Putamen (tissue), 1 donor: ENCODE measurements around the gene DYNC1H1.
A peak's percentile ranks its signal among the peaks of the same experiment; 100 is the strongest.

Experiments used
- DNase-seq: peaks from one replicate; pipeline ENCODE4 v3.0.0-alpha.2; 2016; ENCODE audit warnings: low spot score

DYNC1H1 gene

DNA sequence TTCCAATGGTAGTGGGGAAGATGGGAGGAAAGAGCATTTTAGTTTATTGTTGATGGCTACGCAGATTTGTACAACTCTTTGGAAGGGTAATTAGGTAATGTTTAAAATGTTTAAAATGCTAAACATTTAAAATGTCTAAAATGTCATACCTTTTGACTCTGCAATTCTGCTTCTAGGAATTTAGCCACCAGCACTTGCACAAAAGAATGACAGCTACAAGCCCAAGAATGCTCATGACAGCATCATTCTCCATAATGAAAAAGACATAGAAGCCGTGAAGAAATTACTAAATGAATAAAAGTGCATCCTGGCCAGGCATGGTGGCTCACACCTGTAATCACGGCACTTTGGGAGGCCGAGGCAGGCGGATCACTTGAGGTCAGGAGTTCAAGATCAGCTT is 19.9 kb upstream of the DYNC1H1 start:
- DNase-seq: no peak

DNA sequence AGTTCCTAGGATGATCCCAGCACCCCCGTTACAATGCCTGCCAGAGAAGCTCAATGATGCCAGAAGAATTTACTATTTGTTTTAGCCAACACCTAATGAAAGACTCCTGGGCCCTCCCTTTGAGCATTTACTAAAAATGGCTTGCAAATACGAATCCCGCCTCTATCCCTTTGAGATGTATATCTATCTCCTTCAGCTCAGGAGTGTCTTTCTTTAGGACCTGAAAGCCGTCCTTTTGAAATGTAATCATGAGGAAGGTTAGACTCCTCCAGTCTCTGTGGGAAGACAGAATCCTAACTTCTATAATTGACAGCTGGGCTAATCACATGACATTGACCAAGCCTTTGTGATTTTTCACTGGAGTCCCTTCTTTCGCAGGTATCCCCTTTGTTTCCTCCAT is 19.2 kb upstream of the DYNC1H1 start:
- no peak for DNase-seq

DNA sequence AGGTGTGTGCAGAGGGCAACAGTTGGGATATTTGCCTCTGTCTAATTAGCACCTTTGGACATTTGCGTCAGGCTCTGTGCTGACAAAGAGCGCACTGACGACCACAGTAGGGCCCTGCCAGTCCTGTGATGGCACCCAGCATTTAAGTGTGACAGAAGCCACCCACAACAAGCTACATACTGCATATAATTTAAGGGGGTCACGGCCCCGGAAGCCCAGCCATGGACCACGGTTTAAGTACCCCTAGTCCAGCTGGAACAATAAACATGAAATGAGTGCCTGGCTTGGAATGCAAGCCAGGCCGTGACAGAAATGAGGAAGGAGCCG is 16.8 kb upstream of the DYNC1H1 start:
- no peak for DNase-seq

DNA sequence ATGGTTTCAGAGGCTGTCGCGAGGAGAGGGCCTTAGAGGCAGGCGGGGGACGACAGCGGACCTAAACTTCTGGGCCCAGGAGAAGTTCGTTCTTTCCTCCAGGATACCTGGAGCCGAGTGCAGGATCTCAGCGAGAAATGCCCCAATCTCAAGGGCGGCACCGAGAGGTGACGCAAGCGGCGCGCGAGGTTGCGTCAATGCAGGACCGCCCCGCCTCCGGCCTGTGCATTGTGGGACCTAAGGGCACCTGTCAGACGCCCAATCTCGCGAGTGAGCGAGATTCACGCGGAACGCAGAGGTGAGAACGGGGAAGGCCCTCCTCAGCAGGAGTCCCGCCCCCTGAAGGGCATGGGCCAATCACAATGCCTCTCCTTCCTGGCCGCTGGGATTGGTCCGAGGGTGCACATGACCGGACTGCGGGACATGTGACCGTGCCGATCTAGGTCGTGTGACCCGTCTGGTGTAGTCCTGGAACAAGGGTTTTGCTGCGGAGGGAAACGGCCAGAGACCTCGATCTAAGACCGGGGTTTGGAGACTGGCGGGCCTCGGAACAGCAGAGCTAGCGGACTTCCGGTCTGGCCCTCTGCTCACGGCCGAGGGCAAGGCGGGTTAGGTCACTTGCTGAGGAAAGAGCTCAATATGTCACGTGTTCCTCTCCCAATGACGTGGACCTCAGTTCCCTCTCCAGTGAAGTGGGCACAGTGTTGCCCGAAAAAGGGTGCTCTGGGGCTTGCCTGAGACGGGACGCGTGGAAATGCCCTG is 16.3 kb upstream of the DYNC1H1 start:
- DNase-seq: peak; percentile 99

DNA sequence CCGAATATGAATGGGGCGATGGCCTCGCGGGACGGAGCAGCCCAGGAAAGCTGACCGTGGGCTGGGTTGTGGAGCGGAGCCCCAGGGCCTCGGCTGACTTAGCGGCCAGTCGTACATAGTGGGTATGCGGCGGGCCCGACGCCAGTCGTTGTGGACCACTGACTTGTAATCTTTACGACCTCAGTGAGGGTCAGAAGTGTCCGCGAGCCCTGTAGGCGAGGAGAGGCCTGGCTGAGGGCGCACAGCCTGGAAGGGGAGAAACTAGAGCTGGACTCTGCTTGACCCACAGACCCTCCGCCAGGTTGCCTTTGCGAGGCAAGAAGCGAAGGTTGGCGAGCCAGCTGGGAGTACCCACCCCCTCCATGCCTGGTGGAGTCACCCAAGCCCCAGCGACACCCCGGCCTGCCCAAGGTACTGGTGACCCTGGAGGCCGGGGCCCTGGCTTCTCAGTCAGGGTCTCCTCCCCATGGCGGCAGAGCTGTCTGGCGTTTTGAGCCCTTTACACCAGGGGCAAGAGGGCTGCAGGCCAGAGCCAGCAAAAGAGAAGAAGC is 15.6 kb upstream of the DYNC1H1 start:
- DNase-seq: no peak

DNA sequence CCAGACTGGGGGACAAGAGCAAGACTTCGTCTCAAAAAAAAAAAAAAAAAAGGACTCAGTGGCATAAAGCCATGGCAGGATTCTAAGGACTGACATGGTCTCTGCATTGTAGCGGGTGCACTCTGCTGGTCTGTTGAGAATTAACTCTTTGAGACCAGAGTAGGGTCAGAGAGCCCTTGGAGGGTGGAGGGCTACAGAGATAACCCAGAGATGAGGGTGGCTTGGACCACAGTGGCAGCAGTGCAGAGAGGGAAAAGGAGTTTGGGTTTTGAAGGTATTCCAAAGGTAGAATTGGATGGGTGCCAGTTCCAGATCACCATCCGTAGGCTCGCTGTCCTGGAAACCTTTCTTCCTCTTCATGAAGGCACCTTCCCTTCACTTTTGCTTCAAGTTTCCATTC is 14.3 kb upstream of the DYNC1H1 start:
- no peak for DNase-seq

DNA sequence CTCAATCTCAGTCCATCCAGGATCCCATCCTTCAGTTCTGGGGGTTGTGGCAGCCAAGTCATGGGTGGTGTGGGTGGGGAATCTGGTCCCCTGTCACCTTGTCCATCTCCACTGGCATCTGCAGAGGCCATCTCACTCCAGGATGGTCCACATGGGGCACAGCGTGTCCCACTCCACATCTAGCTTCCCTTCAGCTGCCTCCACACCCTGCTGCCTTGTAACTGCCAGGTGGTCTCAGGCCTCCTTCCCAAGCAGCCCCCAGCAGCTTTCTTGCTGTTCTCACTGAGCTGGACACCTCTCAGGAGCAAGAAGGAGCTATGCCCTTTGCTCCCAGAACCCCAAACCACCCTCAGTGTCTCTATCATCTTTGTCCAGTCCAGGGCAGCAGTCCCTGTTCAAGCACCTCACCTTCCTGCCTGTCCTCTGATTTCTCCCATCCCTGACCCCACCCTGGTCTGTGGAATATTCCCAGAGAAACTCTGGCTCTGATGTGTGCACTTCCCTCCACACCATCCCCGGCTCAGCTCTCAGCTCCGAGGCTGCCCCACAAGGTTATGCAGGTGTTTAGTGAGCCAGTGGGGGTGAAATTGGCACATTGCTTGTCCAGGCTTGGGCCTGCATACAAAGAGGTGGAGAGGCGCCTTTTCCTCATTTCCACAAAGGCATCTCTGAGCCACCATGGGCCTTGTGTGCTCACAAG is 13.7 kb upstream of the DYNC1H1 start:
- DNase-seq: no peak

DNA sequence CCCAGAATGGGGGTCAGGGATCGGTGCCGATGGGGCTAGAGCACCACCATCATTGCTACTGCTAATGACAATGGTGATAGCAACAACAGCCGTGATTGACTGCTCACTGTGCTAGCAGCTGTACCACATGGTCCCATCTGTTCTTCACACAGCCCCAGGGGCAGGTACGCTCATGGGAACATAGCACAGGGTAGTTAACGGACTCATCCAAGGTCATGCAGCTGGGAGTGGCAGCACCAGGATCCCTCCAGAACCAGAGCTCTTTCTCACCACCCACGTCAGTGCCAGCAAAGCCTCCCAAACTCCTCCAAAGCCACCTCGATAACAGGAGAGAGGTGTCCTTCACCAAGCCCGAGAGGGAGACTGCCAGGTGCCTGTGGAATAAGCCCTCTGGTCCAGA is 11.2 kb upstream of the DYNC1H1 start:
- DNase-seq: no peak

DNA sequence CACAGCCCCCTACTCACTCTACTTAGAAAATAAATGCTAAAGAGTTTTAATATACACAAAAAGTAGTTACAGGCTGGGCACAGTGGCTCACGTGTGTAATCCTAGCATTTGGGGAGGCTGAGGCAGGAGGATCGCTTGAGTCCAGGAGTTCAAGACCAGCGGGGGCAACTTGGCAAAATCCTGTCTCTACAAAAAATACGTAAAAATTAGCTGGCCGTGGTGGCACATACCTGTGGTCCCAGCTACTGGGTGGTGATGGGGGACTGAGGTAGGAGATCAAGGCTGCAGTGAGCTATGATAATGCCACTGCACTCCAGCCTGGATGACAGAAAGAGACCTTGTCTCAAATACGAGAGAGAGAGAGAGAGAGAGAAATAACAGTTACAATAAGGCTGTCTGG is 9.9 kb upstream of the DYNC1H1 start:
- DNase-seq: no peak

DNA sequence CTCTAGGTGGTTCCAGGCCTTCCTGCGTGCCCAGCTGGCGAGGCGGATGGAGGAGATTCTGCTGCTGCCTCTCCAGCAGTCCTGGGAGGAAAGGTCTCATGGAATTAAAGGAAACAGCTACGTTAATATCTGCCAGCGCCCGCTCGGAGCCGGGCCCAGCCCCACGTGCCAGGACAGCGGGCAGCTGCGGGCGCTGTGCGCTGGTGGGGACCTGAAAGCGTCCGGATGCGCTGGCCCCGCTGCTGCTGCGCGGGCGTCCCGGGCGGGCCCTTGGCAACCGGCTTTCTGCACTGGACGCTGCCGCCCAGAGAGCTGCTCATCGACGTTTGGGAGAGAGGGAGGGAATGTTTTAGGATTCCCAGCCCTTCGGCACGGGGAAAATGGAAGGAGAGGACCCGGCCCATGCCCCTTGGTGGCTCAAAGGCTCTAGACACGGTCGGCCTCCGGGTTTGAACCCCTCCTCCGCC is 8.6 kb upstream of the DYNC1H1 start:
- DNase-seq: no peak

DNA sequence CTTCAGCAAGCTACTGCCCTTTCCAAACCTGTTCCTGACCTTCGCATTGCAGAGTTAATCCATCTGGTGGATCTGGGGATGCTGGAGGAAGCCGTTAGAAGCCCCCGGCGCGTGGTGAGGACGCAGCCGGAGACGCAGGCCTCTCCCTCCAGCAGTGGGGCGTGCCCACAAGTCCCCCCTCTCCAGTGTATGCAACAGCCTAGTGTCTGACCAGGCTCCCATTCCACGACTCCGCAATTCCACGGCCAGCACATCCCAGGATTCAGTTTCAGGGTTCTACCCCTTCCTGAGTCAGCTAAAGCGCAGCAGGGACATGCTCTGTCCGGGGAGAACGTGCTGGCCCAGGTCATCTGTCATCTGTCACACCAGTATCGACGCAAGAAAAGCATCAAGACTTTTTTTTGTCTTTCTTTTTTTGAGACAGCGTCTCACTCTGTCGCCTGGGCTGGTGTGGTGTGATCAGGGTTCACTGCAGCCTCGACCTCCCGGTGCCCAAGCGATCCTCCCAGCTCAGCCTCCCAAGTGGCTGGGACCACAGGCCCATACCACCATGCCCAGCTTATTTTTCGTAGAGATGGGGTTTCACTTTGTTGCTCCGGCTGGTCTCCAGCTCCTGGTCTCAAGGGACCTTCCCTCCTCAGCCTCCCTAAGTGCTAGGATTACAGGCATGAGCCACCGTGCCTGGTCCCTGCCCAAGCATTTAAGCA is 8.0 kb upstream of the DYNC1H1 start:
- DNase-seq: no peak

DNA sequence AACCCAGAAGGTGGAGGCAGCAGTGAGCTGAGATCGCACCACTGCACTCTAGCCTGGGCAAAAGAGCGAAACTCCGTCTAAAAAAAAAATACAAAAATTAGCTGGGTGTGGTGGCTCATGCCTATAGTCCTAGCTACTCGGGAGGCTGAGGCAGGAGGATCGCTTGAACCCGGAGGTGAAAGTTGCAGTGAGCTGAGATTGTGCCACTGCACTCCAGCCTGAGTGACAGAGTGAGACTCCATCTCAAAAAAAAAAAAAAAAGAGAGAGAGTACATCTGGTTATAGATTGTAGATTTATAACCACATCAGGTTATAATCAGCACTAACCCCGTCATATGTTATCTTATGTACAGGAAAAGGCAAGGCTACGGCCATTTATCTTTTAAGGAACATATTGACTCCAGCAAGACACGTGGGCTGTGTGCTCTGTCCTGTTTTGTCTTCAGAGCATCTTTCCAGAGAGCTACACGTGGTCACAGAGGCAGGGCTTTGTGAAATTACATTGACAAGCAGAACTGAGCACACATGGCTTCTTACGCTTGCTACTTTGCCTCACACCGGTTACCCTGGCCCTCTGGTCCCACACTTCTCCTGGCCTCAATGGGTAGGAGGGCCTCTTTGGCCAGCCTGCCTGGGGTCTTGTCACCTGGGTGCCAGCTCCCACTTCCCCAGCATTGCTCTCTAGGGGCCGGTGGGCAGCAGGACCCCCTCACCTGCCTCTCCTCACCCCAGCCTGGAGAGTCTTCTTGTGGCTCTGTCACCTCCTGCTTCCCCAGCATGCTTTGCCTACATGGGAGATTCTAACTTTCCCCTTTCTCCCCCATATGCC is 6.8 kb upstream of the DYNC1H1 start:
- DNase-seq: no peak

DNA sequence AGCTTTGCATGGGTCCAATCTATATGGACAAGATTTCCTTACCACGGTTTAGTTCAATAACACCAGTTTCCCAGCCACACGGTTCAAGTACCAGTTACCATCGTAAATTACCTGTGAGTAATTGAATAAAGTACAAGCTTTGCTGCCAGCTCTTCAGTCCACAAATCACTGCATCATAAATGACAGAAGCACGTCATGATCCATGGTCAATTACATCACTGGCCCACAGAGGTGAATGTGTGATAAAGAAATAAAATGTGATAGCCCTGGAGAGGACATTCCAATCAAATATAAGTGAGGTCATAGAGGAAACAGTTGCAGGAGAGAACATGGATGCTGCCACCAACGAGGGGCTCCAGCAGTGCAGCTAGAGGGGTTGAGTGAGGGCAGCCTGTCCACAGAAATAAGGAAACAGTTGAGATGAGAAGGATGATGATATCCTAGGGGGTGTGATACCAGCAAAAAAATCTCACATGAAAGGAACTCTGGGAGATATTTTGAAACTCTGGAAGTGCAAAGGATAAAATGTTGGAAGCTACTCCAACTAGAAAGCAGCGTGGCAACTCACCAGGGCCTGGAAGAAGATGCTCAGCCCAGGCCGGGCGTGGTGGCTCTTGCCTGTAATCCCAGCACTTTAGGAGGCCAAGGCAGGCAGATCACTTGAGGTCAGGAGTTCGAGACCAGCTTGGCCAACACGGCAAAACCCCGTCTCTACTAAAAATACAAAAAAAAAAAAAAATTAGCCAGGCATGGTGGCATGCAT is 5.8 kb upstream of the DYNC1H1 start:
- DNase-seq: no peak

DNA sequence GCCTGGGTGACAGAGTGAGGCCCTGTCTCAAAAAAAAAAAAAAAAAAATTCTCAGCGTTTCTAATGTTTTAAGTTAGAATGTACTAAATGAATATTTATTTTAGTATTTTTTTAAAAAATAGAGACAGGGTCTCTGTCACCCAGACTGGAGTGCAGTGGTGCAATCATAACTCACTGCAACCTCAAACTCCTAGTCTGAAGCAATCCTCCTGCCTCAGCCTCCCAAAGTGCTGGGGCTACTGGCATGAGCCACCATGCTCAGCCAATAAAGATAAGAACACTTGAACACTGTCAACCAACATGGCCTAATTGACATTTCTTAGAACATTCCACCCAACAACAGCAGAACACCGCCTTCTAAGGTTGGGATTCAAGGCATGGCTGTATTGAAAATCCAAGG is 5.1 kb upstream of the DYNC1H1 start:
- DNase-seq: no peak

DNA sequence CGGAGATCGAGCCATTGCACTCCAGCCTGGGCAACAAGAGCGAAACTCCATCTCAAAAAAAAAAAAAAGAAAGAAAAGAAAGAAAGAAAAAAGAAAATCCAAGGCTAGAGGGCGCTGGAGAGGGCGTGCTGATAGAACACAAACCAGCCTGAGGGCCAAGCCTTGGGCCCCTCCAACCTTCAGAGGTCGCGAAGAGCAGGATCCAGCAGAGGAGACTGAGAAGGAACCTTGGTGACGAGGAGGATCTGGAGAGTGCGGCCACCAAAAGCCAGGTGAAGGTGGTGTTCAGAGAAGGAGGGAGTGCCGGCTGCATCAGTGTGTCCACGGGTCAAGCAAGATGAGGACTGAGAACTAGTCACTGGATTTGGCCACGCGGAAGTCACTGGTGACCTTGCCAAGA is 4.1 kb upstream of the DYNC1H1 start:
- no peak for DNase-seq

DNA sequence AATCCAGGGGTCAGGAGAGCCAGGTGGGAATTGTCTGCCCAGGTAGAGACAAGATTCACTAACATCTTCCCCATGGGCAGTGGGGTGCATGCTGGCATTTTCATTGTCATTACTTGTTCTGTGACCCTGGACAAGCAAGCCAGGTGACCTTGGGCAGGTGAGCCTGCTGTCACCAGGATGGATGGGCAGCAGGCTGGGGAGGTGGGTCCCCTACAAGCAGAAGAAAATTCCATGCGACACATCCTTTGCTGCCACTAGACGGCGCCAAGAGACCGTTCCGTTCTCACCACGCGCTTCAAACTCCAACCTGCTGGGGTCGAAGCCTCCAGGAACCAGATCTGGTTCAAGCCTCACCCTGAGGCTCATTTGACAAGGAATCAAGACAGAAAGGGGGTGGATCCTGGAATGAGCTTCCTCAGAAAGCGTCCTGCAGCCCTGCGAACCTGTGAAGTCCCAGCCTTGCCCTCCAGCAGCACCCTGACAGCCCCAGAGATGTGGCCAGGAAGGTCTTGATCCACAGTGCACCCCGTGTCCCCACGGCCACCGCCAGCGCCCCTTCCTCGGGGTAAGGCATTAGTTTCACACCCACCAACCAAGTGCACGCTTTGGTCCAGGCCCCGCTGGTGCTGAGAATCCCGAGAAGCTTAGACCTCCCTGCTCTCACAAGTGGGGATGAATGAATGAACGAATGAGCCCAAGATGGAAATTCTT is 3.2 kb upstream of the DYNC1H1 start:
- DNase-seq: peak; percentile 70

DNA sequence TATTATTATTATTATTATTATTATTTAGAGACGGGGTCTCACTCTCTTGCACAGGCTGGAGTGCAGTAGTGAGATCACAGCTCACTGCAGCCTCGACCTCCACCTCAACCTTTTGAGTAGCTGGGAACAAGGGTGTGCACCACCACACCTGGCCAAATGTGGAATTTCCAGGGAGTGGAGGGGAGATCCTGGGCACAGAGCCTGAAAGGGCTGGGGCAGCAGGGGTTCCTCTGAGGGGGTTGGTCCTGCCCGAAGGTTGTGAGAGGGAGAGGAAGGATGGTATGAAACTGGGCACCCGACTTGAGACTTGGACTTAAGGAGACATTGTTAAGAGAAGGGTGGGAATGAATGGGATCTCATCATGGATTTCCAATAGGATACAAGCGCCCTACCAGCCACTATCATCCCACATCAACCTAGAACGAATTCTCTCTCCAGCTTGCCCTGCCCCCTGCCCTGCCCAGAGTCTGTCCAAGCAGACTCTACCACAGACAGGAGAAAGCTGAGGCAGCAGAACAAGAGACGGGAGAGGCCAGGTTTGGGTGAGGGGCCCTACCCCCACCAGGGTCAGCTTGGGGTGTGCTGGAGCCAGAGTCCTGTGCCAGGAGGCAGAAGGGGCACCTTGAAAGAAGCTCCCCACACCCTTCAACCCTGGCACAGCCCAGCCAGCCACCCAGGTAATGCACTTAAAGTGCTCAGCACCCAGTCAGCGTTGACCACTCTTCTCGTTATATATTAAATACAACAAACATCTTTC is 2.4 kb upstream of the DYNC1H1 start:
- no peak for DNase-seq

DNA sequence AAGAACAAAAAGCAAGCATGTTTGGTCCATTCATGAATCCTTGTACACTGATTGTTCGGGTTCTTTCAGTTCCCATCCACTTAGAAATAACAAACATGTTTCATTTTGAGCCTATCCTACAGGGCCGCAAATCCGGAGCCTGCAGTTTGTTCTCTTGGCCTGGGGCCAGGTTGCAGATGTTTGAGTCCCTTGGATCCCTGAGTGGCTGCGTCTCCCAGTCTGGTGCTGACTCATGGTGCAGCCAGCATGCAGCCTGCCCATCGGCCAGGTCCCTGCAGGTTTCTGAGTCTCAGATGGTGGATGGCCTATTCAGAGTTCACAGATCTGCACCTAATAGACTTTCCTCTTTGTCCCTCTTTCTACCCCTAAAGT is 1.9 kb upstream of the DYNC1H1 start:
- DNase-seq: no peak

DNA sequence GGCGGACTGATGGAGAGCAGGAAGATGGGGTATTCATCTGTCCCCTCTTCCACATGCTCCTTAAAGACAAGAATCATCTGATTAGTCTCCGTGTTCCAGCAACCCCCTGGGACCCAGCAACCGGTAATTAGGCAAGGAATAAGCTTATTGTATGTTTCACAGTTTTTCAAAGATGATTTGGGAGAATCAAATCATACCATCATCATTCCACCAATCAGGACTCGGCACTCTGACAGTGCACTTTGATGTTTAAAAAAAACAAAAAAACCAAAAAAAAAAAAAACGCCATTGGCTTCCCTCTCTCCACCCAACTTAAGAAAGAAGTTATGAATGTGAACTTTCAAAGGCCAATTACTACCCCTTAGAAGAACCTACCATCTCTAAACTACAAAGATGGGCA is 1.3 kb upstream of the DYNC1H1 start:
- no peak for DNase-seq
